HG03097 (cell line): Measurements from ENCODE around the gene TRAM2.

Experiments used
- ATAC-seq: cut with Tn5 transposase; IDR thresholded peaks from one replicate; pipeline ENCODE4 v1.9.1; 2021; ENCODE audit not compliant: unreplicated experiment, low FRiP score

Gene TRAM2

DNA sequence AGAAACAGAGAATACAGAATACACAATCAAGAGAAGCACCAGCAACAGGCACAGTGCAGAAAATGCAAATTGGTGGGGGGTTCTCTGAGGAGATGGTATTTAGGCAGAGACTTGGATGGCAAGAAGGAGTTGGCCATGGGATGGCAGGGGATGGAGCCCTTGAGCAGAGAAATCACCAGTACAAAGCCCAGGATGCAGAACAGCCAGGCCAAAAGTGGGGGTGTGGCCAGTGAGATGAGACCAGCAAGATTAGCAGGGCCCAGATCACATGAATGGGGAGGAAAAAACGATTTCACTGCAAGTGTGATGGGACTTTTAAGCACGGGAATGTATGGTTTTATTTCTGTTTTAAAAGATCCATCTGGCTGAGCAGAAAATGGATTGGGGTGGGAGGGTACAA, 63.4 kb downstream of the TRAM2 start:
- no peak for ATAC-seq

DNA sequence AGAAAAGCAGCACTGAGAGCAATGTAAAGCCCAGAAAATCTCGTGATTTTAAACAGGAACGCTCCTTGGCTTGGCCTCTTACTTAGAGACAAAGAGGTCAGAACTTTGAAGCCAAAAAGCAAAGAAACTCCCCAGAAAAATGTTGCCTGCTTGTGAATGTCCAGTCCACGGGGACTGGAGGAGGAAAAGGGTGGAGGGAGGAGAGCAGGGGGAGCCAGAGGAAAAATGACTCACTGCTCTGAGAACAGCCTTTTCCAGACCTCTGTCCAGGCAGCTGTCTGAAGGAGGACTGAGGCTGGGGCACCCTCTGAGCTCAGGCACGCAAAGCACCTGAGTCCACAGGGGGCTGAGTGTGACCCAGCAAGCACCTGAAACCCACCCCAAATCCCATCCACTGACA, 64.7 kb downstream of the TRAM2 start:
- ATAC-seq: no peak

DNA sequence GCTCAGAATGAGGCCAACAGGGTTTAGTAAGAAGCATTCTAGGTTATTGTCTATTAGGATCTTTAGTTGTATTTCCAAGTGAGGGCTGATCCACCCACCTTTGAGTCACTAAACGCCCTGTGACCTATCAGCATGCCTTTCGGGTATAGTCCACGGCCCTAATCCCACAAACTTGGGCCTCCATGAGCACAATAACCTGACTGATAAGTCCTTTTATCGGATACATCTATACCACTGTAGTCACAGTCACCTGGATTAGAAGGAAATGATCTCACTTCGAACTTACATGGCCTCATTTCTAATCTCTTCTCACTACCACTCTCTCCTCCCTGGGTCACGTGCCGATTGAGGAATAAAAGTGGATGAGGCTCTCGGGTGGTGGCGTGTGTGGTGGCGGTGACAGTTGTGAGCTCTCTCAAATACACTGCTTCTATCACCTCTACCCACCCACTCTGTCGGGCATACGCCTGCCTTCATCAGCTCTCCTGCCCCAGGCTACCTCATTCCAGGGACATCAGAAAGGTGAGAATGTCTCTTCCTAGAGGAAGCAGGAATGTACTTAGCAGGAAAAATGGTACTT, 65.2 kb downstream of the TRAM2 start:
- no peak for ATAC-seq

DNA sequence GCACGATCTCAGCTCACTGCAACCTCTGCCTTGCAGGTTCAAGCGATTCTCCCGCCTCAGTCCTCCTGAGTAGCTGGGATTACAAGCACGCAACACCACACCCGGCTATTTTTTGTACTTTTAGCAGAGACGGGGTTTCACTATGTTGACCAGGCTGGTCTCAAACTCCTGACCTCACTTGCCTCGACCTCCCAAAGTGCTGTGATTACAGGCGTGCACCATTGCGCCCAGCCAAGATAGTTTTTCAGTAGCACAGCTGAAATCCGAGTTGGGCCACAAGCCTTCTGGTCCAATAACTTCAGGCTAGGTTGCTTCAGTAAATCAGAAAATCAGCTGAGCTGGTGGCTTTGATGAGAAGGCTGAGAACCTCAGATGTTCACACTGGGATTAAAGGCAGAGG, 65.7 kb downstream of the TRAM2 start:
- ATAC-seq: no peak

DNA sequence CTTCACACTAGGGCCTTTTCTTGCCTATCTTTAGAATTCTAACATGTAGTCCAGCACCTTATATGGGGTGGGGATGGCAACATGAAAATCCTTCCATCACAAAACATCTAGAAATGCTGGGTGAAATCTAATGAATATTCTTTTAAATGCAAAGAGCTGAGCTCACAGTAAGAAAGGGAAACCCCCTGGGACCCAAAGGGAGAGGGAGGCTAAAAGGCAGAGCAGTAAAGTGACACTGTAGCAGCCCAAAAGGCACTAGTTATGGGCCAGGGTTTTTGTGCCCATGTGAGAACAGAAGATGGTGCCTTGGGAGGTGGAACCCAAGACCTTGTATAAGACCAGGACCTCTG, 66.7 kb downstream of the TRAM2 start:
- no peak for ATAC-seq

DNA sequence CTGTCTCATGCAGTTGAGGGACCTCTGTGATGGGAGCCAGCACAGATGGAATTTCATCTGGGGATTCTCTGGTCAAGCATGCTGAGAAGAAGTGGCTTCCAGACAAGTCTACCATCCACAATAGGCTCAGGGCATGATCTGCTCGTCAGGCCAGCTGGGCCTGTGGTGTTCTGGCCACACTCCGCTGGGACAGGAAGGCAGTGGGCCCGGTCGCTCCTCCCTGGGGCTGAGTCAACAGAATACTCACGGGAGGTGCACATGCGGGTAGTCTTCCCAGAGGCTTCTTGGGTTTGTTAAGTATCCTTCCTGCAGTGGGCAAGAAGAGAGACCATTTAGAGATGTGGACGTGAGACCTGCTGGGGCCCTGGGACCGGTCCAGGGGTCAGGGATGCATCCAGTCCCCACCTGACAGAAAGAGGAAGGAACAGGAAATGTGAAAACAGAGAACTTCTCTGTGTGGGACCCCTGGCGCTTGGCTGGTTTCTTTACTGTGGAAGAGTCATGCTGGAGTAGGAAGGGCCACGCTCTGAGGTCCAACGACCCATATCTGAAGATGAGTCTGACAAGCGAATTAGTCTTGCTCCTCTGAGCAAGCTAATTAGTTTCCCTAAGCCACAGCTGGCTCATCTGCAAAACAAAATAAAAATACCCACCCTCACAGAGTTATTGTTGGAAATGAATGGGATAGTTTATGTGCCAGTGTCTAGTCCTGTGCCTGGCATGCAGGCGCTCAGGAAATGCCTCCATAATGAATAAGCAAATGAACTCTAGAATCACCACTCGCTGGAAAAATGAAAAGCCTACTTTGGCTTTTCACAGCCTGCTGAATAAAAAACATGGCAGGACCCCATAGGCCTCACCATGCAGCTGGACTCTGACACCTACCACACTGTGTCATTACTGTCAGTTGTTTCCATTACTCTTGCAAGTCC, 67.3 kb downstream of the TRAM2 start:
- ATAC-seq: no peak

DNA sequence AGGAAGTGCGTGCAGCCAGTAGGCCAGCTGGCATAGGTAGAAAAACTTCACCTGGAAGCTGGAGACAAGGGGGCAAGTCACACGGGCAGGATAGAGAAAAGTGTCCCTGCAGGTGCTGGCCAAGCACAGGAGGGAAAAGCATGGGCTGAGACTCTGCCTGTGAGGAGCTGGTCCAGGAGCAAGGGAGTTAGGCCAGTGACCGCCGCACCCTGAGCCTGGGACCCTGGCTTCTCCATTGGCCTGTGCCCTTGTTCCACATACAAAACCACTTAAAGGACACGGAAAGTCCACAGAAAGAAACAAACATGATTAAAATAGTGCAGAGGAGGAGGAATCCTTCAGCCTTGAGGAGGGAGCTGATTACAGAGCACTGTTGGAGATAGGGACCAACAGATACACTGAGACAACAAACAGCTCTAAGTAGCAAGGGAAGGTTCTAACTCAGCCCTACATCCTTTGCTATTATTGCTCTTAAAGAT, 68.6 kb downstream of the TRAM2 start:
- ATAC-seq: no peak

DNA sequence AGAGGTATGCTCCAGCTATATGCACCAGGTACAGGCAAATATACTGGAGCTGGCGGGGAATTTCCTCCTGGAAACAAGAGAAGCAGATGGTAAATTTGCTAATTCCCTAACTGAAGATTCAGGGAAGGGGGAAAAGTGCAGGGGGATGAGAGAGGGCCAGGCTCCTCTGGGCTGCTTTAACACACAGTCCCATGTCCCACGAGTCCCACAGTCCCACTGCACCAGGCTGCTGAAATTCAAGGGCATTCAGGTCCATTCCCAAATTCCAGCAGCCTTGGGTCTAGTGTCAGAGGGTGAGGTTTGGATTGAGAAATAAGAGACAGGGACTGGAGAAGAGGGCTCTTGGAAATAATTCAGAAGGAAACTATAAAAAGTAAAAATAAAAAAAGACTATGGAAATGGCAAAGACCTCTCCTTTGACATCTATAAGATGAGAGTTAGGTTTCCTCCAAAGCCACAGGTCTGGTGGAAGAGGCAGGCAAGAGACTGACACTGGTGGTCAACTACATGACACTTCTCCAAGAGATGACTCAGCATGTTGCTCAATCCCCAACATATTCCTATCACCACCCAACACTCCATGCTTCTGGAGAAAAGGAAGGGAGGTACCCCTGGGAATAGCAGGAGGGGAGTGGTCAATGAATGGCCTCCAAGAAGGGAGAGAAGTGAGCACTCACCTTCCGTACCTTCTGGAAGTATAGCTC, 69.2 kb downstream of the TRAM2 start:
- ATAC-seq: no peak

DNA sequence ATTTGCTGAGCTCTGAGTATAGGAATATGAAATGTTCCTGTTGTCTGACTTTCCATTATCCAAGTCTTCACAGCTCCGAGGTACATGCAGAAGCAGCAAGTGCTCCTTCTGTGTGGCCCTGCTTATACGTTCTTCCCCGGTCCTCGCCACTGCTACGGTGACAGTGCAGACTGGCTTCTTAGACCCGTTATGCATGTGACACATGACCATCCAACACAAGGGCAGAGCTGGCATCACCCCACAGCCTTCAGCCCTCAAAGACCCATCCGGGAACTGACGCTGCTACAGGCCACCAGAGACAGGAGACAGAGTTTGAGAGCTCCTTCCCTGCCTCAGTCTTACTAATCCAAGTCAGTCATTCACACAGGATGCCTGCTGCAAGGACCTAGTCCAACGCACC, 70.4 kb downstream of the TRAM2 start:
- no peak for ATAC-seq

DNA sequence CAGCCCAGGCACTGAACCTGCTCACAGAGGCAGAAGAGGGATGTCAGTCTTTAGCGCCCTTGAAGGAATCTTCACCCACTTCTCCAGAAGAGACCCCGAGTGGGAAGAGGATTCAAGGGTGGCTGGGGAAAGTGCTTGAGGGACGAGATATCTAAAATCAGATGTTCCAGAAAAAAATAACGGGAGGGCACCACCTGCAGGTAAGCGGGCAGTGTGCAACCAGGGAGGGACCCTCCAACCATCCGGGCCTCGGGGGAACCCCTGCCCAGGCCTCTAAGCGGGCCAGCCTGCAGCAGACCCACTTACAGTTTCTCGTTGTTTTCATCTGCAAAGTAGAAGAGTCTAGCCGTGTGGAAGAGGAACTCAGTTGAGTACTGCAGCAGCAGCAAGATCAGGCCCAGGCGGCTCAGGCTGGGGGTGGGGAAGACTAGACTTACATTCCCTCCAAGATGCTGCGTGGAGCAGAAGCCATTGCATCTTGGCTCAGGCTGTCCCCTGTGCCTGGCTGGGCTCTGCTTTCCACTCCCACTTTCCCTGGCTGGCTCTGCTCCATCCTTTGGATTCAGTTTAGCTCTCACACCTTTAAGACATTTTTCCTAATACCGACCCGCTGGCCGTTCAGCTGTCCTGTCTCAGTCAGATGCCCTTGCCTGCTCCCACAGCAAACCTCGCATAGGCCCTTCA, 71.0 kb downstream of the TRAM2 start:
- ATAC-seq: no peak

DNA sequence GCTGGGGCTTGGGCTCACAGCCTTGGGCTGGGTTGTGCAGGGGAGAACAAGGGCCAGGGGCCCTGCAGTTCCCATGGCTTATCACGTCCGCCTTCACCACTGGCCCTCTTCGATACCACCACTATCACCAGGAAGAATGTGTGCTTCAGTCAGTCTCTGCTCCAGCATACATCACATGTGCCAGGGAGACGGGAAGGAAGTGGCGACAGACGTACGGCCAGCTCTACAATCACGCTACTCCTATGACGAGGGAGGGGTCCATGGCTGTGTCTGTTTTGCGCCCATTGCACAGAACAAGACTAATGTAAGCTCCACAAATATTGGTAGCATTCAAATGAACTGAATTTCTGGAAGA, 72.1 kb downstream of the TRAM2 start:
- no peak for ATAC-seq

DNA sequence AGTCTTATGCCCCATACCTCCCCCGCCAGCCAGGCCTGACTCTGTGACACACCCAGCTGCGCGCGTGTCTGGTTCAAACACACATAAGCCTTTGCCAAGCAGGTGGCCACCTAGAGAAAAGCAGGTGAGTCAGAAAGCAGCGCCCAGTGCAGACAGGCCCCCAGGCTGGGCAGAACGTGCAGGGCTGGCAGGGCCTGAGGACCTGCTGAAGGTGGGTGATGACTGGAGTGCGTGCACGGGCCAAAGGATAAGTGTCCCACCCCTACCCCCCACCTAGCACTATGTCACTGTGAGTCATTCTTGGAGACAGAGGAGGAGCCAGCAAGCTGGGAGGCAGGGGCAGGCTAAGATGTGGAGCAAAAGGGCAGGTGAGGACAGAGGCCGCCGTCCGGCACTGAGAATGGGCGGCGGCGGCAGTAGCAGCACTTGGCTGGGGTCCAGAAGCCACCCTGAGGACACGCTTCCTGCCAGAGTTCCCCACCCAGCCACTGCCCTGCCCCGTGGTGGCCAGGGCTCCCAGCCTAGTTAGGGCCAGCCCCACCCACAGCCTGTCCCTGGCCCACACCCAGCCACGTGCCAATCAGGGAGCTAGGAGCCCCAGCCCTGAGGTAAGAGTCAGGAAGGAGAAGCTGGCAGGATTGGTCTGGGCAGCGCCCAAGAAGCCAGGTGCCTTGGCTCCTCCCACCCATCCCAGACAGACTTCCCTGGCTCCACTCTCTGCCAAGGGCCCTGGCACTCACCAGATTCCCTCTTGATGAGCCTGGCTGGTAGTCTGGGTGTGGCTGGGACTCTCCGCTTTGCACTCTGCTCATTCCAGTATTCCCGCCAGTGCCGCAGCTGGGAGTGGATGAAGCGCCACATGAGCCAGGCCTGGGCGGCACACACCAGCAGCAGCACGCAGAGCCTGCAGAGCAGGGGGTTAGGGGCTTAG, 72.7 kb downstream of the TRAM2 start:
- no peak for ATAC-seq

DNA sequence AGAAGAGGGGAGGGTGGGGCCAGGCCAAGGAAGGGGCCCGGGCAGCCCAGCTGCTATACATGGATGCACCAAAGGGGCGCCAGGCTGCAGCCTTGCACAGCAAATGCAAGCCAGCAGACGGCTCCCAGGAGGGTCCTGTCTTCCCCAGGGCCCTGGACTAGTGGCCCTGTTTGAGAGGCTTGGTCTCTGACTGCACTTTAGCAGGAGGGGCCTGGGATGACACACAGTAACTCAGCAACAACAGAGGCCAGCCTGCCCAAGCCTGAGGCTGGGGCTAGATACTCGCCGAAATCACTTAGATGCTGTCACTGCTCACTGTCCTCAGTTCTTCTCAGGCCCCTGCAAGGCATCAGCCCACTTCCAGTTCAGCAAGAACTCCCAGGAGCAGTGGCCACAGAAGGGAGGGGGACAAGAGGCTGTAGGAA, 73.5 kb downstream of the TRAM2 start:
- no peak for ATAC-seq

DNA sequence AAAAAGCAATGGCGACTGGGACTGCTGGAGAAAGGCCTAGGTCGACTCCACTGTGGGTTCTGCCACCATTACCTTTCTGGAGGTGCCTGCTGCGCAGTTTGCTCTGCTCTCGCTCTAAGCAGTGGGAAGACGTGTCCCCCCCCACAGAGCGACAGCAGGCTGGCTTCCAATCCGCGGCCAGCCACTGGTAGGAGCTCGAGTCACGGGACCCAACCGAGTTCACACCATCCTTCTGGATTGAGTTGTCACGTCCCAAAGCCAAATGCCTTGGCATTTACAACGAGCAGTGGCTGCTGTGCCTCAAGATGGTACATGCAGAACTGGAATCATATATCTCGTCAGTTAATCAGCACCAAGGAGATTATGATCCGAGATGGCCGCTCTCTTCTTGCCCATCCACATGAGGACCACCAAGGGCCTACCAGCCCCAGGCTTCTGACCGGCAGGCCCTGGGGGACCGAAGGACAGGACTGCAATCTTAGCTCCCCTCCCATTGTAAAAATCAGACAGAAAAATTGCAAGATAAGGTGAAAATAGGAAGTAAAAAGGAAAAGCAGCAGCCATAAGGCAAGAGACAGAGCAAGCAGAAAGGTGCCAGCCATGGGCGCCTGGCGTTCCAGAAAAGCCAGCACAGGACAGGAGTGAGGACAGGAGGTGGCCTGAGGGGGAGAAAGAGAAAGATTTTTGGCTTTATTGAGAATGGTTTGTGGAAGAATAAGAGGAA, 74.4 kb downstream of the TRAM2 start:
- ATAC-seq: no peak

DNA sequence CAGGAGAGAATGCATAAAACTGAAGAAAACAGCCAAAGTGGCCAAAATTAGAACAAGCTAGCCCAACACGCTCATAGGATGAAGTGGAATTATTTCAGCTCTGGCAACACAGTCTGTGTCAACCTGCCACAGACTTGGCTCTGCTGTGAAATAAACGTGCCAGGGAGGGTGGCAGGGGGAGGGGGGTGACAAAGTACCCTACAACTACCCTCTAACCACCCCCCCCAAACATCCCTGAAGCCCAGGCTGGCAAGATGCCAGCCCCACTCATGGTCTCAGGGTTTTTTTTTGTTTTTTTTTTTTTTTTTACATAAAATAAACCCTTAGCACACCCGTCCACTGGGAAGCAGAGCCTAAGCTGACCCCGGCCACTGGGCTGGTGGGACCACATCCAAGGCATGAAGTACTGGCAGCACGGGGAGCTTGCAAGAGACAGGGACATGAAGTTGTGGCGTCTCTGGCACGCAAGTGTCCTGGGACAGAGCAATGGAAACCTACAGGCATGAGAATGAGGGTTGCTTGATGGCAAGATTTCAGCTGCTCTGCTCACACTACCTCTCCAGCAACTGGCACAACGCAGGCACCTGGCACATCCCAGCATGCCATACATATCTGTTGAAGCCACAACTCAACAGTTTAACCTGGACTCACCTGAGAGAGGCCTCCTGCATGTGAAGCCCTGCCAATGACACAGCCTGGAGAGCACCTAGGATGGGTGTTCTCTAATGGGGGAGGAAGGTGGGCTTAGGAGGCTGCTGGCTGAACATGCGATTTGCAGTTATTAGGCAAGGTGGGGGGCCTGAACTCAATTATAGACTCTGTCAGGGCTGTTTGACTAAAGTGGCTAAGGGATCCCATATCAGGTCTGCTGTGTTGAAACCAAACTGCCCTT, 76.4 kb downstream of the TRAM2 start:
- no peak for ATAC-seq

DNA sequence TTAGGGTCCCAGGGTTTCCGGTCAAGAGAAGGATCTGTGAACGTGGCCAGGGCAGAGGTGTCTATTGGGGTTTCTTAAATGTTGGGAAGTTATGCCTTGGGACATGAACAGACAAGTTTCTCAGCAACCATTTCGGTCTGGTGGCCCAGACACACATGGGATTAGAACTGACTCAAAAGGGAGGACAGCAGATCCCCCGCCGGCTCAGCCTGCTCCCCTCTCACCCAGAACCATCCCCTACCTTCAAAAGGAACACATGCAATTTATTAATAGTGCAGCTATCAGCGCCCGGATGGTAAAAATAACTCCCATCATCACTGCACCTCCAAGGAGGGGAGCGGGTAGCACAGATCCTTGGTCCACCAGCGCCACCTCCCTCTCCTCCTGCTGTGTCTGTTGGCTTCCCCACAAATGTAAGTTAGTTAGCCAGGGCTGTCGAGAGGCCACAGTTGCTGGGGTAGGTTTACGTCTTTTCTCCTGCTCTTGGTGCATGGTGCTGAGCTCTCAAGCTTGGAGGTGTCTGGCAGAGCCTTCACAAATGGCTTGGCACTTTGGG, 77.1 kb downstream of the TRAM2 start:
- no peak for ATAC-seq

DNA sequence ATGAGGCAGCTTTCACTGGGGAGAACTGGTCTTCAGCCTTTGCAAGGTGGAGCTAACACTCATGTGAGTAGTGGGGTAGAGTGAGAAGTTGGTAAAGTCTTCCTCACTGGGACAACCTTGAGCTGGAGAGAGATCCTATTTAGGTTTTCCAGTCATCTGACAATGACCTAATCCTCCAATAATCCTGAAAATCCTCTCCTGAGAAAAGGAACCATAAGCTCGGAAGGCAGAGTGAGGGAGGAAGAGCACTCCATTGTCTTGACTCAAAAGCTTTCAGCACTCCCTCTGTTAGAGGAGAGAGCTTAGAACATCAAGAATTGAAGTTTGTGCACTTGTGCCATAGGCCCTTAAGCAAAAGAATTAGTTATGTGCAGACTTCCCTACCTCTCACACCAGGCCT, 77.8 kb downstream of the TRAM2 start:
- ATAC-seq: no peak

DNA sequence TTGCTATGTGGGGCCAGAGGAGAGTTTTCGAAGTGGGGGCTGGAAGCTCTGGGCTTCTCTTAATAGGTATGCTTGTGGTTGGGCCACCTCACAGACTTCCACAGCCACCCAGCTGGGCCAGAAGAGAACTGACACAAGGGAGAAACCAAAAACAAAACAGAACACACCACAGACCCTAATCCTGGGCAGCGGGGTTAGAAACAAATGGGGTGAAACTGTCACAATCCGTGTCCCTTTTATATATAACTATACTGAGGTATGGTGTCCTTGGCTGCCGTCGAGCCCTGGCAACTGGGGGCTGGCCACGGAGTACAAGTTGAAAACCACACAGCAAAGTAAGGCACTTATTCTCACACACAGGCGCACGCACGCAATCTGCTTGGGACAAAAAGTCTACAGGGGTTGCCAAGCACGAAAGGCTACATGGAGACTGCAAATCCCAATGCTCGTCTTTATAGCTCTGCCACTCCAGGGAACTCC, 78.3 kb downstream of the TRAM2 start:
- ATAC-seq: no peak
